22Rv1 (cell line): Measurements from ENCODE around the gene TRIM68.

Experiments used
- H3K27ac ChIP-seq: fragments of 450-650 bp; 2 replicates; pipeline ENCODE4 v1.5.1; 2017
- ZFX ChIP-seq: fragments of 450-650 bp; IDR thresholded peaks from 2 replicates; pipeline ENCODE4 v1.6.1; 2017; ENCODE audit warnings: antibody characterized with exemption, borderline replicate concordance
- TF ChIP-seq, protein P1 (sequence below): fragments of 450-650 bp; IDR thresholded peaks from 2 replicates; pipeline ENCODE4 v1.5.1; 2017; ENCODE audit warnings: mild to moderate bottlenecking

TRIM68 gene, protein sequence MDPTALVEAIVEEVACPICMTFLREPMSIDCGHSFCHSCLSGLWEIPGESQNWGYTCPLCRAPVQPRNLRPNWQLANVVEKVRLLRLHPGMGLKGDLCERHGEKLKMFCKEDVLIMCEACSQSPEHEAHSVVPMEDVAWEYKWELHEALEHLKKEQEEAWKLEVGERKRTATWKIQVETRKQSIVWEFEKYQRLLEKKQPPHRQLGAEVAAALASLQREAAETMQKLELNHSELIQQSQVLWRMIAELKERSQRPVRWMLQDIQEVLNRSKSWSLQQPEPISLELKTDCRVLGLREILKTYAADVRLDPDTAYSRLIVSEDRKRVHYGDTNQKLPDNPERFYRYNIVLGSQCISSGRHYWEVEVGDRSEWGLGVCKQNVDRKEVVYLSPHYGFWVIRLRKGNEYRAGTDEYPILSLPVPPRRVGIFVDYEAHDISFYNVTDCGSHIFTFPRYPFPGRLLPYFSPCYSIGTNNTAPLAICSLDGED

DNA sequence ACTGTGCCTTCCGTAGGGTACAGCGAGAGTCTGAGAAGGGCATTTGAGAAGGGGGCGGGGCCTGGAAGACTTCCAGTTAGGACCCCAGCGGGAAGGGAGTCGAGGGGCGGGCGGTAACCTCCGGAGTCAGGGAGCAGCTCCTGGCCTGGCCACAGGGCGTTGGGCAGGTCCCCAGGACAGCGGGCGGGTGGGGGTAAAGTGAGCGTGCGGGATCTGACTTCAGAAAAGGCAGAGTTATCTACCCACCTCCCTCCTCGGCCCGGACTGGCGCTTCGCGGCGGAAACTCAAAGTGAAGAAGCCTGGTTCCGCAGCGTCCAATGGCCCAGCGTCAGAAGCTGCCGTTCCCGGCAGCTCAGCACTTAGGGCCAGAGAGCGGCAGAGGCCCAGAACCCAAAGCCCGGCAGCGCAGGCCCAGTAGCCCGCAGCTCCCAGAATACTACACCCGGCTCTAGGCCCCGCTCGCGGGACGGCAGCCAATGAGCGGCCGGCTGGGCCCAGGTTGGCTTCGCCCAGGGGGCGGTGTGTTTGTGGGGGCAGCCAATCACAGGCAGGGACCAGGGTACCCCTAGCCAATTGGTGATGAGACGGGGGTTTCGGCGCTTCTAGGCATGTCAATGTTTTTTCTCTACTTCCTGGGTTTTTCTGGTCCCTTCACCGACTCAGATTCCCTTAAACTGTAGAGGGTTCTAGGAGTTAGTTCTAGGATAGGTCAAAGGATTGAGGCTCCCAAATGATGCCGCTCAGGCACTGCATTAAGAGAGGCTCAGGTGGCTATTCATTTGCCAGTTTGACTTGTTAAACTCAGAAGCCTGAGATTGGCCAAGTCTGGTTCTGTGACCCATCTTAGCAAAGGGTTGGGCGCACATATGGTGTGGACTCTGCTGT is at the start of gene TRIM68:
Gene TRIM68 (minus strand): TSS at position 451 of the 886 bp plus-strand sequence. CDS start 2,727 bp downstream, outside the sequence.
- TF ChIP-seq ZFX: no peak
- TF ChIP-seq, protein P1, sequence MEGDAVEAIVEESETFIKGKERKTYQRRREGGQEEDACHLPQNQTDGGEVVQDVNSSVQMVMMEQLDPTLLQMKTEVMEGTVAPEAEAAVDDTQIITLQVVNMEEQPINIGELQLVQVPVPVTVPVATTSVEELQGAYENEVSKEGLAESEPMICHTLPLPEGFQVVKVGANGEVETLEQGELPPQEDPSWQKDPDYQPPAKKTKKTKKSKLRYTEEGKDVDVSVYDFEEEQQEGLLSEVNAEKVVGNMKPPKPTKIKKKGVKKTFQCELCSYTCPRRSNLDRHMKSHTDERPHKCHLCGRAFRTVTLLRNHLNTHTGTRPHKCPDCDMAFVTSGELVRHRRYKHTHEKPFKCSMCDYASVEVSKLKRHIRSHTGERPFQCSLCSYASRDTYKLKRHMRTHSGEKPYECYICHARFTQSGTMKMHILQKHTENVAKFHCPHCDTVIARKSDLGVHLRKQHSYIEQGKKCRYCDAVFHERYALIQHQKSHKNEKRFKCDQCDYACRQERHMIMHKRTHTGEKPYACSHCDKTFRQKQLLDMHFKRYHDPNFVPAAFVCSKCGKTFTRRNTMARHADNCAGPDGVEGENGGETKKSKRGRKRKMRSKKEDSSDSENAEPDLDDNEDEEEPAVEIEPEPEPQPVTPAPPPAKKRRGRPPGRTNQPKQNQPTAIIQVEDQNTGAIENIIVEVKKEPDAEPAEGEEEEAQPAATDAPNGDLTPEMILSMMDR: no peak
- H3K27ac ChIP-seq: peak within 1 kb of the TSS; percentile 80

DNA sequence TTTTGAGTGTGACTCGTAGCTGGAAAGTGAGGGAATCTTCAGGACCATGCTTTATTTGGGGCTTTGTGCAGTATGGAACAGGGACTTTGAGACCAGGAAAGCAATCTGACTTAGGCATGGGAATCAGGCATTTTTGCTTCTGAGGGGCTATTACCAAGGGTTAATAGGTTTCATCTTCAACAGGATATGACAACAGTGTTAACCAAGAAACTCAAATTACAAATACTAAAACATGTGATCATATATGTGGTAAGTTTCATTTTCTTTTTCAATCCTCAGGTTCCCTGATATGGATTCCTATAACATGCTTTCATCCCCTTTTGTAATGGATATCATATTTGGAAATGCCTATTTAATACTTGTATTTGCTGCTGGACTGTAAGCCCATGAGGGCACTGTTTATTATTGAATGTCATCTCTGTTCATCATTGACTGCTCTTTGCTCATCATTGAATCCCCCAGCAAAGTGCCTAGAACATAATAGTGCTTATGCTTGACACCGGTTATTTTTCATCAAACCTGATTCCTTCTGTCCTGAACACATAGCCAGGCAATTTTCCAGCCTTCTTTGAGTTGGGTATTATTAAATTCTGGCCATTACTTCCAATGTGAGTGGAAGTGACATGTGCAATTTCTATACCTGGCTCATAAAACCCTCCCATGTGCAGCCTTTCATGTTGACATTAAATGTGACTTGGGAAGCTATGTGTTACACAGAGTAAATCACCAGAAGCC is 46.8 kb upstream of the TRIM68 start:
- no peak for TF ChIP-seq ZFX
- TF ChIP-seq, protein P1: no peak
- no peak overlapping the region for H3K27ac ChIP-seq

DNA sequence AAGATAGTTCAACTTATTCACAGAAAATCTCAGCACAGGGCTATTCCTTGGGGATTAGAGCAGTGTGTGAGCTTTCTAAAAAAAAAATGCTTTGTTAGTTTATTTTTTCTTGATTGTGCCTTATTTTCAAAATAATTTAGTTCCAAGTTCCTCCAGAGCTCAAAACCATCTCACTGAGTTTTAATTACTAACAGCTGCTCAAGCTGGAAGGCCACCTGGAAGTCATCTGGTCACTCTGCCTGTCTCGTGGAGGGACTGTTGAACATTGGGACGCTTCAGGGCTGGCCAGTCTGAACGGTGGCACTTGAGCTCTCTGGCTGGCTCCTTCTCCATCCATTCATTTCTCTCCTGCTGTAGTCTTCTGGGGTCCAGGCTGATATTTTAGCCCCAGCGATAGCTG is 39.7 kb upstream of the TRIM68 start:
- no peak overlapping the region for H3K27ac ChIP-seq

DNA sequence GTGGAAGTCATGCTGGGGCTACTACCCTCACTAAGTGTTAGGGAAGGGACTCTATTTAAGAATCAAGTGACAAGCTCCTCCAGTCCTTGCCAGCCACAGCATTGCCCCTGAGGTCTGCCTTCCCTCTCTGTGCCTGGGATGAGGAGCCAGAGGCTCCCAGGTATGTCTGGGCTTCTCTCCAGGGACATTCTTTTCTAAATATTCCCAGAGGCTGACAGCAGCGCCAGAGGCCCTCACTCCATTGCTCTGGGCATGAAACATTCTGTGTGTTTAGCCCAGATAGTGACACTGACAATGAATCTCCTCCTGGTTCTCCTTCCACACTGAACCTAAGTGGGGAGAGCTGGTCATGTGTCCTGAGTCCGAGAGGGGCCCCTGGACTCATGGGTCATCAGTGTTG is 37.9 kb upstream of the TRIM68 start:
- H3K27ac ChIP-seq: no peak overlapping the region
- TF ChIP-seq, protein P1: no peak
- no peak for TF ChIP-seq ZFX

More for the DNA sequence above, 39.7 kb upstream of the TRIM68 start:
- TF ChIP-seq ZFX: no peak
- TF ChIP-seq, protein P1: no peak

DNA sequence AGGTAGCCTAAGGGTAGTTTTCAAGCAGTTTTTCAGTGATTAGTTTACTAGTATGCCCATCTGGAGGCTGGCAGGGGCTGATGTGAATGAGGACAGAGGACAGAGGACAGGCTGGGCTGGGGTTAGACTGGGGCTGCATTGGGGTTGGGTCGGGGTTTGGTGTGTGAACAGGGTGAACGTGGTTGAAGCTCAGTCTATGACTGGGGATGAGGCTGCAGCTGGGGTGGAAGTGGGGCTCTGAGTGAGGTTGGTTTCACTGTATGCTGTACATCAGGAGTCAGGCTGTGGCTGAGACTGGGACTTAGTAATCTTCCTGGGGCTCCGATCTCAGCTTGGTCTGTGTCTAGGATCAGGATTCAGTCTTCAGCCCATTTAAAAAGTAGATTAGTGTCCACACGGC is 36.2 kb upstream of the TRIM68 start:
- TF ChIP-seq ZFX: no peak
- TF ChIP-seq, protein P1: no peak
- no peak overlapping the region for H3K27ac ChIP-seq

DNA sequence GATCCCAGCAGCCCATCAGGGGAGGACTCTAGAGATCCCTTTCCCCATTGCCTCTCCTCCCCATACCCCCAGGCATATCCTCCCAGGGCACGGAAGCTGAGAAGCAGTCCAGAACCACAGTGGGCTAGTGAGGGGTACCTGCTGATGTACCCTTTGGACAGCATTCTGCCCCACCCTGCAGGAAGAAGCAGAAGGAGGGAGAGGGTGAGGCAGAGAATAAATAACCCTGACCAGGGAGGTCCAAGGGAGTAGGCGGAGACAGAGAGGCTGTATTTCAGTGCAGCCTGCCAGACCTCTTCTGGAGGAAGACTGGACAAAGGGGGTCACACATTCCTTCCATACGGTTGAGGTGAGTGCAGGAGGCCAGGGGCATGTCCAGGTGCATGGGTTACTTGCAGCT is 35.7 kb upstream of the TRIM68 start, which contains the start of gene OR51E1:
Gene OR51E1 (plus strand): TSS at position 301 of the 400 bp plus-strand sequence. CDS start 8,545 bp downstream, outside the sequence.
- TF ChIP-seq ZFX: no peak
- TF ChIP-seq, protein P1: no peak
- H3K27ac ChIP-seq: no peak within 1 kb of the TSS
